Measurements from ENCODE around the gene PGC.

The PGC gene

GRCh38 chr6:41714556-41715273 is 32.5 kb downstream of the PGC start:
- no peak for DNase-seq (ENCODE audit: low read depth)

DNA sequence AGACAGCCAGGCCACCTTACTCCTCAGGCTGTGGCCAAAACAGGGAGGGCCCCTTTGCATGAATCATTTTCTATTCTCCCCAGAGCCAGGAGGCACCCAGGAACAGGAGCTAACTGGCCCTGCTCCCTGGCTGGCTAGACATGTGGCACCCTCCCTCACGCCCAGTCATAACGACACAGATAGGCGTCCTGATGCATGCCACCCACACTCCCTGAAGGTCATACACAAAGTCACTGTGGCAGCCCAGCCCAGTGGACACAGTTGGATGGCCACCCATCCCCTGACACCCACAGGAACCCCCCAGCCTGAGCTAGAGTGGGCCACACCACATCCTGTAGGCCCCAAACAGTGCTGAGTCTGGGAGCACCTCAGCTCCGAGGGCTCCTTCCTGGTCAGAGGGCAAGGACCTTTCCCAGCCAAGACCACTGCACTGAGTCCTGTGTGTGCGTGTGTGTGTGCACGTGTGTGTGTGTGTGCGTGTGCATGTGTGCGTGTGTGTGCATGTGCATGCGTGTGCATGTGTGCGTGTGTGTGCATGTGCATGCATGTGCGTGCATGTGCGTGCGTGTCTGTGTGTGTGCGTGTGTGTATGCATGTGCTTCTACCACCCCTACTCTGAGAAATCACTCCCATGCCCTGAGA is 33.4 kb downstream of the PGC start:
- no peak for DNase-seq (ENCODE audit: low read depth)

- no peak for DNase-seq (ENCODE audit: low read depth)
Measured at GRCh38 chr6:41713159-41713649, 34.0 kb downstream of the PGC start.

DNA sequence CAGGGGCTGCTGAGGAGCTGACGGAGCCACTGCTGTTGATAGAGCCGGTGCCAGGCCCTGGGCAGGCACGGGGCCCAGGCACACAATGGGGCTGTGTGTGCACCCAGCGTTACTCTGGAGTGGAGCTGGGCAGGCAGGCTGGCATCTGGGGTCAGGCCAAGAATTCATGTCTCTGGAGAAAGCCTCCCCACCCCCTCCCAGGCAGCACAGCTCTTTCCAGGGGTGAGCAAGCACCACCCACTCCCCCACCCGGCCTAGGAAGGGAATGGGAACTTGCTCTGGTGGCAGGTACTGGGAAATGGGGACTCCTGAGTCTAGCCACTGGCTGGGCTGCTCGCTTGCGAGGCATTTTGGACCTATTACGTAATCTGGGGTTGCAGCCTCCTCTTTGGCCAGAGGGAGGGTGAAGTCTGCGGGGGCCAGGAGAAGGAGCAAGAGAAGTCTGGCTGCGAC is 34.5 kb downstream of the PGC start:
- no peak for DNase-seq (ENCODE audit: low read depth)

DNA sequence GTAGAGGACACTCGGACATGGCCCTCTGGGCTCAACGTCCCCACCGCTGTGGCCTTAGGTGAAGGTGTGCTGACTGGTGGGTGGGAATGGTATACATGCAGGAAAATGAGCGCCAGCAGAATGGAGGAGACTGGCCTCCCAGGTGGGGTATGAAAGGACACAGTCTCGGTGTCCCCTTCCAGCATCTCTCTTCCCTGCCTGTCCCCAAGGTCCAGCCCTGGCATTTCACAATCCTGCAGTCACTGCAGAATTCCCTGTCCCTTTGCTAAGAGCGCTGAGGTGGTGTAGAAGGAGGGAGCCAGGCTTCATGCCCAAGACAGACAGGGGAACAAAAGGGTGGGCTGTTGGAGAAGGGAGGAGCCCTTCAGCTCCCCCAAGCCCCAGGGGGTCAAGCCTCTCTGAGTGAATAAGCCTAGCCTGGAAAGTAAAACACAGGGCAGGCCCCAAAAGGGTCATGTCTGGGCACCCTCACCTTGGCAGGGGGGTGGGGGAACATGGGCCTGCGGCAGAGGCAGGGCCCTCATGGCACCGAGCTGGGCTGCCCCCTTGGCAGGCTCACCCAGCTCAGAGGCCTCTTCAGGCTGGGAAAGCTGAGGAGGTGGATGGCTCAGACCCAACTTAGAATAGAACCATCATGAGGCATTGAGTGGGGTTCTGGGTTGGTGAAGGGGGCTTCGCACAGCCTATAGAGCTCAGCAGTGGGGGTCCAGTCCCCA is 35.7 kb downstream of the PGC start:
- DNase-seq (ENCODE audit: low read depth), result no peak

DNA sequence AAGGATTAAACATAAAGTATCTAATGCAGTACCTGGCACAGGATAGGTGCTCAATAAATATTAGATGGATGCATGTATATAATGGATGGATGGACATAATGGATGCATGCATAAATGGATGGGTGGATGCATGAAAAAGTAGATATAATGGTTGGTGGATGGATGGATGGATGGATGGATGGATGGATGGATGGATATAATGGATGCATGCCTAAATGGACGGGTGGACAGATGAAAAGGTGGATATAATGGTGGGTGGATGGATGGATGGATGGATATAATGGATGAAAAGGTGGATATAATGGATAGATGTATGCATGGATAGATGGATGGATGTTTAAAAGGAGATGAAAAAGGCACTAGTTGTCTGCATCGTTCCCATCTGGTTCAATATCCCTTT is 37.8 kb downstream of the PGC start:
- DNase-seq (ENCODE audit: low read depth), result no peak

DNA sequence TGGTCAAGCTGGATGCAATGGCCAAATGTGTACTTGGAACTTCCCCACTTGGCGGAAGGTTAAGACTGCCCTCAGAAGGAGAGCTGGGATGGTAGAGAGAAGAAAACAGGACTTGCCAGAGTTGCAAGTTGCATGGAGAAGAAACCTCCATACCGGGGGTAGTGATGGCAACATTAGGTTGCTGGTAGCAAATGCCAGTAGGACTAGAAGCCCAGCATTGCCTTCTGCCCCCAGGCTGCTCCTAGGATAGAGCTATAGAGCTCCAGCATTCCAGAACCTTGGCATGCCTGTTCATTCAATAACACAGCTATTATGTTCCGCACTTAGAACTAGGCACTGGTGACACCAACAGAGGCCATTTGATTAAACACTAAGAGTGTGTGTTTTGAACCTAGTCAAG is 38.3 kb downstream of the PGC start:
- no peak for DNase-seq (ENCODE audit: low read depth)

- no peak for DNase-seq (ENCODE audit: low read depth)
Measured at GRCh38 chr6:41707565-41708200, 39.5 kb downstream of the PGC start.

DNA sequence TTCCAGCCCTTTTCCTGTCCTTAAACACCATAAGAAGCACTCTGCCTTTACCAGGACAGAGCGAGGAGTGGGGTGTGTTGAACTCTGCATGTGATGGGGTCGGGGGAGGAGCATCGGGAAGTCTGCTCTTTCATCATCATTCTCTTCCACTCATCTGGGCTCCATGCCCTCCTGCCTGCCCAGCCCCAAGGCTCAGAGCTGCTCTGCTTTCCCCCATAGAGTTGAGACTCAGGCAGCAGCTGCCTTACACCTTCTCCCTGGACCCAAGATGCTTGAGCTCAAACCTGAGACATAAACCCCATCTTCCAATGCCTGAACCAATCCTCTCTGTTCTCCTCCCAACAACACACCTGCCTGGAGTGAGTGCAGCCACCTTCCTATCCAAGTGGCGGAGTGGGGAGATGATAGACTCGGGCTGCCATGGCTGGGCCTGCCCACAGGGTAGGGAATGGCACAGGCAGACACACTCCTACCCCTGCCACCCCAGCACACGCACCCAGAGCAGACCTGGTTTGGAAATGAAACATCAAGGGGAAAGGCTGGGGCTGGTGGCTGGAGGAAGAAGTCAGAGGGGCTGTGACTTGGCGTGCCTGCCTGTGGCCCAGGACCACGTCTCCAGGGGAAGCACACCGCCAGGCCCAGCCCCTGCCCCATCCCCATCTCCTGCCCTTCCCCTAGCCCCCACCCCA is 40.2 kb downstream of the PGC start:
- DNase-seq (ENCODE audit: low read depth), result no peak

DNA sequence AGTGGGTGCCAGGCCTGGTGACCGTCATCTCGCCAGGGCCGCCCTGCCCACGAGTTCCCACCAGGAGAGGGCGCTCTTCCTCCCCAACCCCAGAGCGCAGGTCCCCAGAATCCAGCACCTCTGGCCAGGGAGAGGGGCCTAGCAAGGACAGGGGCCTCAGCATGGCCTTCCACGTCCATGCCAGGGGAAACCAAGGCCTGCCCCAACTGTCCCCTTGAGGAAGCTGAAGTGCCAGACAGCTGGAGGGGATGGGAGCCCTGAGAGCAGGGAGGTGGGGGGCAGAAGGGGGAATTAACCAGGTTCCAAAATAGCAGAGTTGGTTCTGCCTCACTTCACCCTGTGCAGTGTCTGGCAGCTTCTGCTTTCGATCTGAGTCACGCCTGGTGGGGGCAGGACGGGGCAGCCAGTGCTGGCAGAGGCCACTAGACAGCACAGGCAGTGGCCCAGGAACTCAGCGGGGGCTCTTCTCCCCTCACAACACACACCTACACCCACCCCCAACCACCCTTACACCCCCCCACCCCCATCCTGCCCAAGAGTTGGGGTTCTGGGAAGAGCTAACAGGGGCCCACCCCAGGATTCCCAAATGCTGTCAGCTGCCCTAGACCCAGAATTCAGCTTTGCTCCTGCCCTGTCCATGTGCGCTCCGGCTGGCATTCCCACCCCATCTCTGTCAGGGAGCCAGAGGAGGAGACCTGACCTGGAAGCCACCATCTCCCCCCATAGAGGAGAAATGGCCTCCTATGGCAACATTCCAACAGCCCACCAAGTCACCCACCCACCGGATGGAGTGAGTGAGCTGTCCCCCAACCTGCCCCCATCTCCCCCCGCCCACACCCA is 41.0 kb downstream of the PGC start:
- DNase-seq (ENCODE audit: low read depth), result no peak

GRCh38 chr6:41705311-41705995 is 41.7 kb downstream of the PGC start:
- DNase-seq (ENCODE audit: low read depth), result no peak

DNA sequence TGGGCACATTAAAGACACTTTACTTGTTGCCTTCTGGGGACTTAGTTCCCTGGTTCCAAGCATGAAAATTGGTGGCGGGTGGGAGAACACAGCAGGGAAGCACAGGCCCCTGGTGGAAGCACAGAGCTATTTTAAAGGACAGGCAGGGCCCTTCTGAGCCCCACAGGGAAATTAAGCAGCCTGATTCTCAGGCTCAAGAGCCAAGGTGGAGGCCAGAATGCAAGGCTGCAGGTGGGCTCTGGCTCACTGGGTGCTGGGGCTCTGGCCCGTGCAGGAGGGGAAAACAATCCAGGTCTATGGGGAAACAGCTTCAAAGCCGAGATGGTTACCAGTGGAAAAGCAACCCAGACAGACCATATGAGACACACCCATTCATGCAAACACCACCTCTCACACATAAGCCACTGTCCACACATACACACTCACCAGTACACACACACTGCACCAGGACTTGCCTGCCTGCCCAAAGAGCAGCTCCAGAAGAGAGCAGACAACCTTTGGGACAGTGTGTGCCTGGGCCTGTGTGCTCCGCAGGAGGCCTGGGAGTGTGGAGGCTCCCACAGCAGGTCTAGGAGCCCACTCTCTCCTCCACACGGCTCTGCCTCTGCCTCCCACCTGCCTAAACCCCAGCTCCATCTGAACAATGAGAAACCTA is 42.4 kb downstream of the PGC start:
- no peak for DNase-seq (ENCODE audit: low read depth)

- DNase-seq (ENCODE audit: low read depth), result no peak
Measured at GRCh38 chr6:41704028-41704427, 43.2 kb downstream of the PGC start.

DNA sequence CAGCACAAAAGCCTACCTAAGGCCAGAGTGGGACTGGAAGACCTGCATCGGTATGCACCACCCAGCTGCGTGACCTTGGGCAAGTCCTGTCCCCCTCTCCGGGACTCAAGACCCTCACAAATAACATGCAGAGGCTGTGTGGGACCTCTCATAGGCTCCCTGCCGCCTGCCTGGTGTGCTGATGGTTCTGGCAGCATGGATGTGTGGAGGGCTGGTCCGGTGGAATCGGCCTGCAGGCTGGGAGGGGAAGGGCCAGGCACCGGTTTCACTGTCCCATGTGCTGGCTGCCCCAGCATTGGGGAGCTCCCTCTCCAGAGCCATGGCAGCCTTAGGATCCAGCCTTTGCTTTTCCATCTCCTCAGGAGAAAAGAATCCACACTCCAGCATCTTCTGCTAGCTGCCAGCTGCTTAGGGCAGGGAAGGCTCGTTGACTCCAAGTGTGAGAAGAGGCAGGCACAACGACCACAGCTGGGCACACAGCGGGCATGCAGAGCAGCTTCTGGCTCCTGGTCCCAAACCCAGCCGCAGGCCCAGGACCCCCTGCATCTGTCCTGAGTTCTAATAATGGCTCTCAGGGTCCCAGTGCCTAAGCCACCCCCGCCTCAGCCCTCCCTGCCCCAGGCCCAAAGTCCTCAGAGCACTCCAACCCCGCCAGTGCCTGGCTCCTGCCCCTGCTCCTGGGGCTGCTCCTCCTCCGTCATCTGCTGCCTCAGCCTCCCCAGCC is 44.3 kb downstream of the PGC start:
- no peak for DNase-seq (ENCODE audit: low read depth)

DNA sequence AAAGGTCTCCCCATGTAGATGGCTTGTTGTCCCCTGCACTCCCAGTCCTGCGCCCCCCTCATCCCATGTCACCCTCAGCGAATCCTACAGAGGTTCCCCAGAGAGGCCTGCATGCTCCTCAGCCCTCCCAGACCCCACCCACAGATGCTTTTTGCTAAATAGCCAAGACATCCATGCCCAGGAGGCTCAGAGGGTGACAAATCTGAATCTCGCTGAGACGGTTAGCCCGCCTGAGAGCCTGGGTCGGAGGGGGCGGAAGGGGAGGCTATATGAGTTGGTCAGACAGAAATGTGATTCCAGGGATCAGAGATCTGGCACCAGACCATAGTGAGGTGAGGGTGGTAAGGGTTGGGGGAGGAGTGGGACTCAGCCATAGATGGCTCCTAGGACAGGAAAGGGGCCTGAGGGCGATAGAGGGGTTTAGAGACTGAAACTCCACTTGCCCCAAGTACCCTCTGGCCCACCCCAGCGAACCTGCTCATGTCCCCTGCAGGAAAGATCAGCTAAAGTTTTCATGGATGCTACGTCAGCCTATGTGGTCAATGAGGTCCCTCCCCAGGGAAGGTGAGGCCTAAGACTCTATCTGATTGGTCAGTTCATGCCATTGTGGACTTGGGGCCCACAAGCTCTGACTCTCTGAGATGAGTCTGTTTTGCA is 45.0 kb downstream of the PGC start:
- no peak for DNase-seq (ENCODE audit: low read depth)

DNA sequence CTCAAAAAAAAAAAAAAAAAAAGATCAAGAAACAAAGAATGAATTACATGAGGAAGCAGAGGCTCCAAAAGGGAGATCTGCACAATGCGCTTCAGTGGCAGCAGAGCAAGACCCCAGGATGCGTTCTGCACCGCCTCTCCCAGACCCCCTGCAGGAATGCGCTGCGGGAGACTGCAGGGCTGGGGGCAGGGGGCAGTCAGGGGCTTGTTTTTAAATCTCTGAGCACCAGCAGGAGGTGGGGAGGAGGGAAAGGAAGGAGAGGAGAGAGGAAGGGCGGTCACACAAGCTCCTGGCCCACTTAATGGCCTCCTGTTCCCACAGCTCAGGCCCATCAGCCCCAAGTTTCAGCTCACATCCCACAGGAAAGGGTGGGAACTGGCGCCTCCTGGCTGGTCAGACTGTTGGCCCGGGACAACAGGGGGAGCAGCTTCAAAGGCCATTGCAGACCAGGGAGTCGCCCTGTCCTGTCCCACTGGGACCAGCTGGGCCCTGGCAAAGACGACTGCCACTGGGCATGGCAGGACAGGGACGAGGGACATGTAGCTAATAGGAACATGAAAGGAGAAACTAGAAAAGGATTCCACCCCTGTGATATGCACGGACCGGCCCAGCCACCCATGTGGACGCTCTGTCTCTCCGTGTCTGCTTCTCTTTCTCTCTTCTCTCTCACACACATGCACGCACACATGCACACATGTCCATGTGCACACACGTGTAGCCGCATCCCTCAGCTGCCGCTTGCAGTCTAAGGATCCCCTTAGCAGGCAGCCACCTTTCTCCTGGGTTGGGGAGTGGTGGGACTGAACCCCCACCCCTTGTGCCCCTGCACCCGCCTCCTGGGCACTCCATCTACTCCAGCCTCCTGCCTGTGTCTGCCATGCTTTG is 46.5 kb downstream of the PGC start:
- DNase-seq (ENCODE audit: low read depth), result no peak

GRCh38 chr6:41699063-41699462 is 48.1 kb downstream of the PGC start:
- no peak for DNase-seq (ENCODE audit: low read depth)
